BLaER1 (cell line): ENCODE results near the gene PADI6.

Experiments used
- H3K27ac ChIP-seq: shearing (Covaris generic); formaldehyde crosslinking; 2 replicates; pipeline ENCODE4 v1.8.1; 2022
- H3K27me3 ChIP-seq: shearing (Covaris generic); formaldehyde crosslinking; 2 replicates; pipeline ENCODE4 v1.8.1; 2022
- H3K36me3 ChIP-seq: shearing (Covaris generic); formaldehyde crosslinking; 2 replicates; pipeline ENCODE4 v1.8.1; 2022
- H3K4me1 ChIP-seq: shearing (Covaris generic); formaldehyde crosslinking; 2 replicates; pipeline ENCODE4 v1.8.1; 2022
- H3K4me2 ChIP-seq: shearing (Covaris generic); formaldehyde crosslinking; 2 replicates; pipeline ENCODE4 v1.8.1; 2022
- H3K4me3 ChIP-seq: shearing (Covaris generic); formaldehyde crosslinking; 2 replicates; pipeline ENCODE4 v1.8.1; 2022
- H3K9ac ChIP-seq: shearing (Covaris generic); formaldehyde crosslinking; 2 replicates; pipeline ENCODE4 v1.8.1; 2022
- H3K9me3 ChIP-seq: shearing (Covaris generic); formaldehyde crosslinking; 2 replicates; pipeline ENCODE4 v1.8.1; 2022
- H4K20me1 ChIP-seq: shearing (Covaris generic); formaldehyde crosslinking; 2 replicates; pipeline ENCODE4 v1.8.1; 2022
- Cebpa-rat ChIP-seq: shearing (Covaris generic); IDR thresholded peaks from 2 replicates; pipeline ENCODE4 v1.8.1; 2022

PADI6 gene

DNA sequence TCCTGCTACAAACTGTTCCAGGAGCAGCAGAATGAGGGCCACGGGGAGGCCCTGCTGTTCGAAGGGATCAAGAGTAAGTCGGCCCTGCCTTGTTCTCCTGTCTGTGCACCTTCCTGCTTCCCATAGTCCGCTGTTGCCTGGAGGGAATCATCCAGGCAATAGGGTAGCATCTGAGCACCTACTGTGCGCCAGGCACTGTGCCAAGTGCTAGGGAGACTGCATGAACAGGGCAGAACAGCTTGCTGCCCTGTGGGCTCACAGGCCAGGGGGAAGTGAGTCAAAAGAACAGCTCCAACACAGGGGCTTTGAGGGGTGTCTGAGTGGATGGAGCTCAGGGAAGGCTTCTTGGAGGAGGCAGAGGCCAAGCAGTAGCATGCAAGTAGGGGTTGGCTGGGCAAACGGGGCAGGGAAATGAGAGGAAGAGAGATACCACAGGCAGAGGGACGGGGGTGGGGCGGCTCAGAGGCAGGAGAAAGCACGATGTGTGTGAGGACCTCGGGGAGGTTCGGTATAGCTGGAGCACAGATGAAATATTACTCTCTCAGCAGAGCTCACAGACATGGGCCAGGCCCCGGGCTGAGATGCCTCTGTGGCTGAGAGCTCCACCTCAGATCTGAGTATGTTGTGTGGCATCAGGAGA, 15.5 kb upstream of the PADI6 start:
- peak overlapping the region; percentile 81 for H3K4me2 ChIP-seq

GRCh38 chr1:17358557-17358956, 13.4 kb upstream of the PADI6 start:
- Histone ChIP-seq H3K27ac (no peak overlapping the region), H3K36me3 (no peaks in the 10 kb centered on the region), H3K9me3 (no peaks in the 10 kb centered on the region), H3K9ac (no peak overlapping the region), H3K27me3 (no peaks in the 10 kb centered on the region), H3K4me1 (peaks cover 47% of the 10 kb centered on the region), H3K4me3 (no peak overlapping the region), H4K20me1 (no peaks in the 10 kb centered on the region), H3K4me2 (peak overlapping the region; percentile 52; the same call in 1 of the 2 replicates)
- TF ChIP-seq Cebpa-rat = no peak

More for the DNA sequence above, 15.5 kb upstream of the PADI6 start:
- H3K27me3 ChIP-seq = no peaks in the 10 kb centered on the region
- peak overlapping the region; percentile 50 for H3K4me3 ChIP-seq
- no peak for TF ChIP-seq Cebpa-rat
- H4K20me1 ChIP-seq = no peaks in the 10 kb centered on the region
- peak overlapping the region; percentile 86 for H3K27ac ChIP-seq
- H3K9me3 ChIP-seq = no peaks in the 10 kb centered on the region
- H3K4me1 ChIP-seq = peaks cover 60% of the 10 kb centered on the region
- peak overlapping the region; percentile 67 for H3K9ac ChIP-seq
- no peaks in the 10 kb centered on the region for H3K36me3 ChIP-seq

DNA sequence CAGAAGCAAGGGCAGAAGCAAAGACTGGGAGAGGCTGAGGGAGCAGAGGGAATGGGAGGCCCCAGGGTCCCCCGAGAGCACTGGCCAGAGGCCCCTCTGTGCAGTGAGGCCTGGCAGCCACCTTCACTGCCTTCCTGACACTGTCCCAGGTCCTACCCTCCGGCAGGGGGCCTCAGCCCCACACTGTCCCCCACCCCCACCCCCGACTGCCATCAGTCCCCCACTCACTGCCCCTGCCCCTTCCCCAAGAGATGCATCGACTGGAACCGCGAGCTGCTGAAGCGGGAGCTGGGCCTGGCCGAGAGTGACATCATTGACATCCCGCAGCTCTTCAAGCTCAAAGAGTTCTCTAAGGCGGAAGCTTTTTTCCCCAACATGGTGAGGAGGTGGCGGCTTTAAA, 13.0 kb upstream of the PADI6 start:
- TF ChIP-seq Cebpa-rat = no peak
- no peaks in the 10 kb centered on the region for H3K9me3 ChIP-seq
- peaks cover 47% of the 10 kb centered on the region for H3K4me1 ChIP-seq
- peak overlapping the region; percentile 59; the same call in 1 of the 2 replicates for H3K9ac ChIP-seq
- peak overlapping the region; percentile 59 for H3K4me2 ChIP-seq
- H3K27me3 ChIP-seq = no peaks in the 10 kb centered on the region
- no peaks in the 10 kb centered on the region for H3K36me3 ChIP-seq
- H4K20me1 ChIP-seq = no peaks in the 10 kb centered on the region
- peak overlapping the region; percentile 47; the same call in 1 of the 2 replicates for H3K27ac ChIP-seq
- H3K4me3 ChIP-seq = no peak overlapping the region

DNA sequence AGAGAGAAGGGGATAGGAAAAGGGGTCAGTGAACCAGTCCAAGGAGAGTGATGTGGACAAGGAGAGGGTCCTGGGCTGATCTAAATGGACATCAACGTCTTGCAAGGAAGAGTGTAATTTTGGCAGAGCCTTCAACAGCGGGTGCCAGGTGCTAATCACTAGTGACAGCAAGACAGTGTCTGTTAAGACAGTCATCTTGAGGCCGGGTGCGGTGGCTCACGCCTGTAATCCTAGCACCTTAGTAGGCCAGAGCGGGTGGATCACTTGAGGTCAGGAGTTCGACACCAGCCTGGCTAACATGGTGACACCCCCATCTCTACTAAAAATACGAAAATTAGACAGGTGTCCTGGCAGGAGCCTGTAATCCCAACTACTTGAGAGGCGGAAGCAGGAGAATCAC, 12.2 kb upstream of the PADI6 start:
- no peaks in the 10 kb centered on the region for H4K20me1 ChIP-seq
- no peak overlapping the region for H3K4me3 ChIP-seq
- H3K9me3 ChIP-seq = no peaks in the 10 kb centered on the region
- no peaks in the 10 kb centered on the region for H3K27me3 ChIP-seq
- H3K4me1 ChIP-seq = peaks cover 41% of the 10 kb centered on the region
- peak overlapping the region; percentile 47 for H3K27ac ChIP-seq
- no peak for TF ChIP-seq Cebpa-rat
- H3K36me3 ChIP-seq = no peaks in the 10 kb centered on the region
- peak overlapping the region; percentile 59; the same call in 1 of the 2 replicates for H3K4me2 ChIP-seq
- H3K9ac ChIP-seq = peak overlapping the region; percentile 59; the same call in 1 of the 2 replicates

- no peak overlapping the region for H3K27ac ChIP-seq
- H3K4me1 ChIP-seq = peaks cover 40% of the 10 kb centered on the region
- no peaks in the 10 kb centered on the region for H3K36me3 ChIP-seq
- H3K4me3 ChIP-seq = no peak overlapping the region
- H3K9ac ChIP-seq = no peak overlapping the region
- no peaks in the 10 kb centered on the region for H4K20me1 ChIP-seq
- TF ChIP-seq Cebpa-rat = no peak
- H3K27me3 ChIP-seq = no peaks in the 10 kb centered on the region
- no peak overlapping the region for H3K4me2 ChIP-seq
- no peaks in the 10 kb centered on the region for H3K9me3 ChIP-seq
Measured at GRCh38 chr1:17360272-17360956, 11.6 kb upstream of the PADI6 start.

DNA sequence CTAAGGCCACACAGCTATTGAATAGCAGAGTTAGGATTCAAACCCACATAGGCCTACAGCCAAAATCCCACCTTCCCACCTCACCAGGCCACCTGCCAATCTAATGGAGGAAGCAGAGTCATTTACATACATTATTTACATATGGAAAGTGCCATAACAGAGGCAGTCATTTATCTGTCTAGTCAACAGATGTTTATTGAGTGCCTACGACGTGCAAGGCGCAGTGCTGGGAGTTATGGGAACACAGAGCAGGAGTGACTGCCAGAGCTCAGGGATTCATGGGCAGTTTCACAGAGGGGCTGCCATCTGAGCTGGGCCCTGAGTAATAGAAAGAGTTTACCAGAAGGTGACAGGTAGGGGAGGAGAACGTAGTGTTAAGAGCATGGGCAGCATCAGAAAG, 10.3 kb upstream of the PADI6 start:
- TF ChIP-seq Cebpa-rat = no peak
- Histone ChIP-seq H3K9ac (no peak overlapping the region), H3K9me3 (no peaks in the 10 kb centered on the region), H4K20me1 (no peaks in the 10 kb centered on the region), H3K4me3 (no peak overlapping the region), H3K27me3 (no peaks in the 10 kb centered on the region), H3K27ac (no peak overlapping the region), H3K36me3 (no peaks in the 10 kb centered on the region), H3K4me1 (peaks cover 35% of the 10 kb centered on the region), H3K4me2 (no peak overlapping the region)

- Histone ChIP-seq H3K27me3 (no peaks in the 10 kb centered on the region), H3K4me2 (no peak overlapping the region), H3K27ac (no peak overlapping the region), H3K9ac (no peak overlapping the region), H3K36me3 (no peaks in the 10 kb centered on the region), H3K4me3 (no peak overlapping the region), H3K4me1 (peaks cover 31% of the 10 kb centered on the region), H3K9me3 (no peaks in the 10 kb centered on the region), H4K20me1 (no peaks in the 10 kb centered on the region)
- TF ChIP-seq Cebpa-rat = no peak
Measured at GRCh38 chr1:17363351-17363750, 8.6 kb upstream of the PADI6 start.

DNA sequence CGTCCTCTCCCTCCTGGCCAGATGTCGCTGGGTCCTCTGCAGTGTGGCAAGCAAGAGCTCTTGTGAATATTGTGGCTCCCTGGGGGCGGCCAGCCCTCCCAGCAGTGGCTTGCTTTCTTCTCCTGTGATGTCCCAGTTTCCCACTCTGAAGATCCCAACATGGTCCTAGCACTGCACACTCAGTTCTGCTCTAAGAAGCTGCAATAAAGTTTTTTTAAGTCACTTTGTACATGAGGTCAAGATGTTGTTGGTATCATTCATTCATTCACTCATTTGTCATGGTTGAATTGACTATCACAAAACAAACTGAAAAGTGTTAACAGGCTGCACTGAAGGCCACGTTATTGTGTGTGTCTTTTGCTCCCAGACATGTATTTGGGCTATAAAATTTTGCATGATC, 8.2 kb upstream of the PADI6 start:
- Histone ChIP-seq H4K20me1 (no peaks in the 10 kb centered on the region), H3K27me3 (no peaks in the 10 kb centered on the region), H3K9me3 (no peaks in the 10 kb centered on the region), H3K9ac (no peak overlapping the region), H3K4me2 (no peak overlapping the region), H3K27ac (no peak overlapping the region), H3K4me1 (peaks cover 28% of the 10 kb centered on the region), H3K4me3 (no peak overlapping the region), H3K36me3 (no peaks in the 10 kb centered on the region)
- TF ChIP-seq Cebpa-rat = no peak

- Histone ChIP-seq H3K4me1 (peaks cover 27% of the 10 kb centered on the region), H3K4me2 (no peak overlapping the region; the same call in 1 of the 2 replicates), H3K27ac (no peak overlapping the region), H3K9me3 (no peaks in the 10 kb centered on the region), H3K27me3 (no peaks in the 10 kb centered on the region), H3K4me3 (no peak overlapping the region), H3K9ac (no peak overlapping the region), H4K20me1 (no peaks in the 10 kb centered on the region), H3K36me3 (no peaks in the 10 kb centered on the region)
- TF ChIP-seq Cebpa-rat = no peak
Measured at GRCh38 chr1:17365293-17365692, 6.7 kb upstream of the PADI6 start.

DNA sequence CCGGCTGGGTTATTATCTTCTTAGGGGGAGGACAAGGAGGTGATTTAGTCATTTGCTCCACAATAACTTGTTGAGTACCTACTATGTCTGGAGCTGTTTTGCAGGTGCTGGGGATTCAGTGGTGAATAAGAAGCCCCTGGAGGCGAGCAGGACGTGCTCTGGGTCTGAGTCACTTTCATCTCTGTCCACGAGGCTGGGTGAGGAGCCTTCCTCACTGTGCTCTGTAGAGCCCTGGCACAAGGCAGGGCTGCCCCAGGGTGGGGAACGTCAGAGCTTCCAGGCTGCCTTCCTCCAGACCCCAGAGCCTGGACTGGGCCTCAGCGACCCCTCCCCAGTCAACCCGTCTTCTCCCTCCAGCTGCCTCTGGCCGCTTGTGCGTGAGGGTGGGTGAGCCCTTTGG, 2.5 kb upstream of the PADI6 start:
- H3K4me3 ChIP-seq = no peak overlapping the region
- peaks cover 34% of the 10 kb centered on the region for H3K4me1 ChIP-seq
- no peaks in the 10 kb centered on the region for H3K9me3 ChIP-seq
- H4K20me1 ChIP-seq = no peaks in the 10 kb centered on the region
- peak overlapping the region; percentile 43 for H3K4me2 ChIP-seq
- H3K9ac ChIP-seq = no peak overlapping the region
- H3K27me3 ChIP-seq = no peaks in the 10 kb centered on the region
- TF ChIP-seq Cebpa-rat = no peak
- no peaks in the 10 kb centered on the region for H3K36me3 ChIP-seq
- H3K27ac ChIP-seq = peak overlapping the region; percentile 58
